Keratinocyte (primary cell): ENCODE results near the gene ABCA3. TPM values are rescaled to one million over a fixed set of nuclear protein-coding genes. Genes with fewer than 3 reads are reported as not detected.

Experiments
- DNase-seq: peaks from one replicate; pipeline ENCODE4 v3.0.0-alpha.2; 2011; ENCODE audit warnings: low read depth, missing footprints, low spot score
- FAIRE-seq: peaks from 2 replicates; lab custom pipeline; 2011; peaks lifted over from hg19 to GRCh38; lab: Jason Lieb, UNC
- H2AFZ ChIP-seq: 2 replicates; pipeline ENCODE4 v1.6.0; 2012; ENCODE audit warnings: low read length, control low read depth, inconsistent platforms; ENCODE audit not compliant: control insufficient read depth
- H3K27ac ChIP-seq: 2 replicates; pipeline ENCODE4 v1.5.1; 2011; ENCODE audit warnings: low read length; ENCODE audit not compliant: control insufficient read depth, insufficient read depth
- H3K27me3 ChIP-seq: 3 replicates; pipeline ENCODE4 v1.6.0; 2011; ENCODE audit warnings: low read length; ENCODE audit not compliant: control insufficient read depth, insufficient read depth; ENCODE audit errors: extremely low read depth
- H3K36me3 ChIP-seq, 2 experiments: 2 replicates in 1 of 2; 3 replicates in 1 of 2; pipeline ENCODE4 v1.5.1; 2011; ENCODE audit warnings: low read length in 2 of 2, mild to moderate bottlenecking in 1 of 2; ENCODE audit not compliant: control insufficient read depth in 2 of 2, insufficient read depth in 2 of 2; ENCODE audit errors: extremely low read depth in 1 of 2
- H3K4me1 ChIP-seq: 3 replicates; pipeline ENCODE4 v1.5.1; 2011; ENCODE audit warnings: low read length; ENCODE audit not compliant: control insufficient read depth, insufficient read depth; ENCODE audit errors: extremely low read depth
- H3K4me2 ChIP-seq: 3 replicates; pipeline ENCODE4 v1.6.0; 2011; ENCODE audit warnings: low read depth, low read length; ENCODE audit not compliant: control insufficient read depth, insufficient read depth; ENCODE audit errors: extremely low read depth
- H3K4me3 ChIP-seq, 3 experiments: fragments of 200-600 bp in 1 of 3; sonication (generic) in 1 of 3; 2 replicates in 2 of 3; 3 replicates in 1 of 3; pipeline ENCODE4 v1.5.1; 2011 to 2016; ENCODE audit warnings: low read length in 3 of 3, mild to moderate bottlenecking in 3 of 3, control low read depth in 2 of 3, inconsistent platforms in 1 of 3, low read depth in 1 of 3, mixed read lengths in 1 of 3, mixed run types in 1 of 3, moderate library complexity in 1 of 3; ENCODE audit not compliant: control insufficient read depth in 2 of 3, insufficient read depth in 2 of 3; ENCODE audit errors: extremely low read depth in 1 of 3
- H3K79me2 ChIP-seq: 2 replicates; pipeline ENCODE4 v1.6.0; 2012; ENCODE audit warnings: low read length; ENCODE audit not compliant: control insufficient read depth, insufficient read depth
- H3K9ac ChIP-seq: 3 replicates; pipeline ENCODE4 v1.6.0; 2011; ENCODE audit warnings: low read length; ENCODE audit not compliant: control insufficient read depth, insufficient read depth; ENCODE audit errors: extremely low read depth
- H3K9me1 ChIP-seq: 3 replicates; pipeline ENCODE4 v1.6.0; 2011; ENCODE audit warnings: low read length; ENCODE audit not compliant: control insufficient read depth, insufficient read depth; ENCODE audit errors: extremely low read depth
- H3K9me3 ChIP-seq: 2 replicates; pipeline ENCODE4 v1.5.1; 2012; ENCODE audit warnings: low read depth, low read length; ENCODE audit not compliant: control insufficient read depth
- H4K20me1 ChIP-seq: 3 replicates; pipeline ENCODE4 v1.6.0; 2011; ENCODE audit warnings: low read length; ENCODE audit not compliant: control insufficient read depth, insufficient read depth; ENCODE audit errors: extremely low read depth
- EZH2 ChIP-seq: IDR thresholded peaks from one replicate; pipeline ENCODE4 v1.6.1; 2012; ENCODE audit warnings: inconsistent platforms, mild to moderate bottlenecking, low read length, moderate library complexity
- dilution Hi-C: fragments of 300-500 bp; cut with MboI; formaldehyde crosslinking; loops from one replicate; pipeline ENCODE4 v1.7.0; 2020; ENCODE audit warnings: low sequenced_read_pairs; ENCODE audit not compliant: extremely low pct_ligation_motif_present
- polyA plus RNA-seq, 5 experiments: library from polyadenylated mRNA; depleted of rRNA in 3 of 5; stranded (reverse) in 3 of 5; stranded (forward) in 1 of 5; unstranded in 1 of 5; fragments of >200 nt; gene quantifications; 1 replicate in 1 of 5; 2 replicates in 3 of 5; 3 replicates in 1 of 5; pipeline versions ENCODE4 v1.2.1 to v1.2.3, GENCODE V29; 2011 to 2012; ENCODE audit warnings: missing spikeins in 2 of 5, low read depth in 1 of 5, low replicate concordance in 1 of 5
- TF ChIP-seq, protein P1 (sequence below), 3 experiments: IDR thresholded peaks in 1 of 3; conservative IDR thresholded peaks in 1 of 3; optimal IDR thresholded peaks in 1 of 3; 2 replicates in 2 of 3; 3 replicates in 1 of 3; pipeline versions ENCODE3 to v1.5.1; 2011; ENCODE audit warnings: low read length in 3 of 3, mild to moderate bottlenecking in 3 of 3, moderate library complexity in 2 of 3, control low read depth in 1 of 3, inconsistent platforms in 1 of 3; ENCODE audit not compliant: insufficient read depth in 2 of 3; ENCODE audit errors: extremely low read depth in 1 of 3

Gene ABCA3
- polyA plus RNA-seq, 1 donor (not counting 4 experiments of a cell fraction or from before 2014, with no cell fraction given) = 0.08 TPM

- Histone ChIP-seq H3K9ac (no peak overlapping the region), H3K27ac (no peak overlapping the region), H2AFZ (no peak overlapping the region), H4K20me1 (no peaks in the 10 kb centered on the region), H3K4me1 (no peaks in the 10 kb centered on the region), H3K4me2 (no peak overlapping the region), H3K27me3 (peaks cover 13% of the 10 kb centered on the region), H3K9me3 (no peaks in the 10 kb centered on the region), H3K36me3 (no peaks in the 10 kb centered on the region), H3K9me1 (no peaks in the 10 kb centered on the region), H3K4me3 (no peak overlapping the region), H3K79me2 (no peaks in the 10 kb centered on the region)
- TF ChIP-seq, protein P1, sequence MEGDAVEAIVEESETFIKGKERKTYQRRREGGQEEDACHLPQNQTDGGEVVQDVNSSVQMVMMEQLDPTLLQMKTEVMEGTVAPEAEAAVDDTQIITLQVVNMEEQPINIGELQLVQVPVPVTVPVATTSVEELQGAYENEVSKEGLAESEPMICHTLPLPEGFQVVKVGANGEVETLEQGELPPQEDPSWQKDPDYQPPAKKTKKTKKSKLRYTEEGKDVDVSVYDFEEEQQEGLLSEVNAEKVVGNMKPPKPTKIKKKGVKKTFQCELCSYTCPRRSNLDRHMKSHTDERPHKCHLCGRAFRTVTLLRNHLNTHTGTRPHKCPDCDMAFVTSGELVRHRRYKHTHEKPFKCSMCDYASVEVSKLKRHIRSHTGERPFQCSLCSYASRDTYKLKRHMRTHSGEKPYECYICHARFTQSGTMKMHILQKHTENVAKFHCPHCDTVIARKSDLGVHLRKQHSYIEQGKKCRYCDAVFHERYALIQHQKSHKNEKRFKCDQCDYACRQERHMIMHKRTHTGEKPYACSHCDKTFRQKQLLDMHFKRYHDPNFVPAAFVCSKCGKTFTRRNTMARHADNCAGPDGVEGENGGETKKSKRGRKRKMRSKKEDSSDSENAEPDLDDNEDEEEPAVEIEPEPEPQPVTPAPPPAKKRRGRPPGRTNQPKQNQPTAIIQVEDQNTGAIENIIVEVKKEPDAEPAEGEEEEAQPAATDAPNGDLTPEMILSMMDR (optimal IDR thresholded peaks at IDR 0.05 in 1 of 3, IDR thresholded peaks at IDR 0.05 in 1 of 3, conservative IDR thresholded peaks at IDR 0.05 in 1 of 3; ENCODE audit: extremely low read depth in 1 of 3, insufficient read depth in 2 of 3, low read length in 3 of 3) = no peak
- TF ChIP-seq EZH2 = no peak
- DNase-seq (no peak), FAIRE-seq (no peak)
- dilution Hi-C loops = no loop called here
Observed at GRCh38 chr16:2333772-2334379, 6.7 kb downstream of the ABCA3 start.

DNA sequence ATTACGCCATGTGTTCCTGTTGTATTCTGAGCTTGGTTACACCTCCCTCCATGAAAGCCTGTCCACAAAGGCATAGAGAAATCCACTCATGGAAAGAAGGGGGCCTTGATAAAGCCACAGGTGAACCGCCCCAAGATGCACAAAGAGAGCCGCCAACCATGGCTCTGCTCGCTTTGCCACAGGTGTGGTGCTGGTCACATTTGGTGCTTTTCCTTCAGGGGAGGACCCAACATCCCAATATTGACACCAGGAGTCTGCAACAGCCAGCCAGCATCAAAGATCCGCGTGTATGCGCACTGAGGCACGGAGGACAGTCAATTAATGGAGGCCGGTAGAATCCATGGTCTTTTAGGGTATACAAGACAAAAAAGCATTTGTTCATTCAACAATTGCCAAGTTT lies 7.3 kb downstream of the ABCA3 start:
- TF ChIP-seq EZH2 = no peak
- TF ChIP-seq, protein P1 (optimal IDR thresholded peaks at IDR 0.05 in 1 of 3, IDR thresholded peaks at IDR 0.05 in 1 of 3, conservative IDR thresholded peaks at IDR 0.05 in 1 of 3; ENCODE audit: extremely low read depth in 1 of 3, insufficient read depth in 2 of 3, low read length in 3 of 3) = no peak
- no peaks in the 10 kb centered on the region for H3K36me3 ChIP-seq
- no peaks in the 10 kb centered on the region for H3K79me2 ChIP-seq
- H3K4me1 ChIP-seq = no peaks in the 10 kb centered on the region
- no peak overlapping the region for H3K4me3 ChIP-seq
- no peaks in the 10 kb centered on the region for H3K9me3 ChIP-seq
- H3K9me1 ChIP-seq = no peaks in the 10 kb centered on the region
- no peak overlapping the region for H3K4me2 ChIP-seq
- dilution Hi-C loops = no loop called here
- FAIRE-seq = no peak
- H3K27ac ChIP-seq = no peak overlapping the region
- no peaks in the 10 kb centered on the region for H4K20me1 ChIP-seq
- no peak for DNase-seq
- H2AFZ ChIP-seq = no peak overlapping the region
- no peak overlapping the region for H3K9ac ChIP-seq
- peaks cover 11% of the 10 kb centered on the region for H3K27me3 ChIP-seq
